PC-3 (cell line): Measurements from ENCODE around the gene MAD1L1. TPM values are rescaled to one million over a fixed set of nuclear protein-coding genes. Genes with fewer than 3 reads are reported as not detected.

ENCODE experiments used
- ATAC-seq: fragments of 200-7000 bp; cut with Tn5 transposase; 2 replicates; pipeline ENCODE4 v1.9.1; 2020; ENCODE audit warnings: mild to moderate bottlenecking, moderate library complexity
- BruUV-seq: library from RNA; stranded (reverse); fragments of 400-500 nt; replicated peaks from 2 replicates; lab custom pipeline; 2021; lab: Mats Ljungman, UMichigan
- CTCF ChIA-PET: fragments of 300-600 bp; sonication (Branson Sonifier 250); formaldehyde crosslinking; loops from one replicate; lab custom pipeline; 2022; ENCODE audit warnings: antibody characterized with exemption; lab: Charles Lee
- POLR2A ChIA-PET: fragments of 300-600 bp; sonication (Branson Sonifier 250); formaldehyde crosslinking; loops from one replicate; lab custom pipeline; 2022; ENCODE audit warnings: antibody characterized with exemption; ENCODE audit not compliant: unreplicated experiment; lab: Charles Lee
- DNase-seq: peaks from one replicate; pipeline ENCODE4 v3.0.0-alpha.2; 2015
- H2AFZ ChIP-seq: fragments of 300-600 bp; sonication (generic); 2 replicates; pipeline ENCODE4 v1.6.0; 2016; ENCODE audit warnings: antibody characterized with exemption, low read length
- H3F3A ChIP-seq: fragments of 300-600 bp; sonication (generic); one replicate; pipeline ENCODE4 v1.6.0; 2017; ENCODE audit warnings: antibody characterized with exemption, low read length, control low read depth, mild to moderate bottlenecking; ENCODE audit not compliant: unreplicated experiment
- H3K27ac ChIP-seq: fragments of 300-600 bp; sonication (generic); 2 replicates; pipeline ENCODE4 v1.5.1; 2016; ENCODE audit warnings: mild to moderate bottlenecking, low read length
- H3K27me3 ChIP-seq: fragments of 300-600 bp; sonication (generic); 2 replicates; pipeline ENCODE4 v1.6.1; 2016; ENCODE audit warnings: low read length, mixed read lengths
- H3K36me3 ChIP-seq: fragments of 300-600 bp; sonication (generic); 2 replicates; pipeline ENCODE4 v1.6.1; 2016; ENCODE audit warnings: low read depth, mixed run types, low read length, mixed read lengths
- H3K4me1 ChIP-seq: fragments of 300-600 bp; sonication (generic); 2 replicates; pipeline ENCODE4 v1.5.1; 2016; ENCODE audit warnings: low read length; ENCODE audit not compliant: insufficient read depth
- H3K4me2 ChIP-seq: fragments of 300-600 bp; sonication (generic); 2 replicates; pipeline ENCODE4 v1.6.0; 2016; ENCODE audit warnings: low read length
- H3K4me3 ChIP-seq: fragments of 300-600 bp; sonication (generic); 2 replicates; pipeline ENCODE4 v1.5.1; 2016; ENCODE audit warnings: mild to moderate bottlenecking, low read length, mixed read lengths
- H3K79me2 ChIP-seq: fragments of 300-600 bp; sonication (generic); 2 replicates; pipeline ENCODE4 v1.6.1; 2017; ENCODE audit warnings: low read length, mixed read lengths
- H3K9ac ChIP-seq: fragments of 300-600 bp; sonication (generic); 2 replicates; pipeline ENCODE4 v1.6.0; 2016; ENCODE audit warnings: mild to moderate bottlenecking, low read length
- H3K9me2 ChIP-seq: fragments of 300-600 bp; sonication (generic); replicated peaks from 2 replicates; pipeline ENCODE4 v1.6.1; 2016; ENCODE audit warnings: mixed run types, low read length, mixed read lengths
- H3K9me3 ChIP-seq: fragments of 300-600 bp; sonication (generic); 2 replicates; pipeline ENCODE4 v1.6.1; 2016; ENCODE audit warnings: low read length, mixed read lengths
- H4K20me1 ChIP-seq: fragments of 300-600 bp; sonication (generic); 2 replicates; pipeline ENCODE4 v1.6.1; 2016; ENCODE audit warnings: low read length, mixed read lengths
- EZH2 ChIP-seq: fragments of 300-600 bp; sonication (generic); IDR thresholded peaks from one replicate; pipeline ENCODE4 v1.6.1; 2017; ENCODE audit warnings: antibody characterized with exemption, mild to moderate bottlenecking, low read length; ENCODE audit not compliant: unreplicated experiment
- EZH2phosphoT487 ChIP-seq: fragments of 300-600 bp; sonication (generic); IDR thresholded peaks from 2 replicates; pipeline ENCODE4 v1.6.1; 2018; ENCODE audit warnings: mild to moderate bottlenecking, antibody characterized with exemption, low read length, borderline replicate concordance
- intact Hi-C: fragments of 100-400 bp; cut with micrococcal nuclease; formaldehyde crosslinking; loops from 2 replicates; pipeline ENCODE4 v1.9.0; 2023
- total RNA-seq: library from RNA; depleted of rRNA; stranded (reverse); fragments of >200 nt; gene quantifications from 2 replicates; pipeline ENCODE4 v1.2.3, GENCODE V29; 2014
- TF ChIP-seq, protein P1 (sequence below): fragments of 300-600 bp; sonication (generic); conservative IDR thresholded peaks from 2 replicates; pipeline ENCODE4 v1.5.1; 2017; ENCODE audit warnings: antibody characterized with exemption, low read depth, mild to moderate bottlenecking, low read length

MAD1L1 gene
- total RNA-seq, 1 experiment from 2014 or later, result 88.4 TPM

DNA sequence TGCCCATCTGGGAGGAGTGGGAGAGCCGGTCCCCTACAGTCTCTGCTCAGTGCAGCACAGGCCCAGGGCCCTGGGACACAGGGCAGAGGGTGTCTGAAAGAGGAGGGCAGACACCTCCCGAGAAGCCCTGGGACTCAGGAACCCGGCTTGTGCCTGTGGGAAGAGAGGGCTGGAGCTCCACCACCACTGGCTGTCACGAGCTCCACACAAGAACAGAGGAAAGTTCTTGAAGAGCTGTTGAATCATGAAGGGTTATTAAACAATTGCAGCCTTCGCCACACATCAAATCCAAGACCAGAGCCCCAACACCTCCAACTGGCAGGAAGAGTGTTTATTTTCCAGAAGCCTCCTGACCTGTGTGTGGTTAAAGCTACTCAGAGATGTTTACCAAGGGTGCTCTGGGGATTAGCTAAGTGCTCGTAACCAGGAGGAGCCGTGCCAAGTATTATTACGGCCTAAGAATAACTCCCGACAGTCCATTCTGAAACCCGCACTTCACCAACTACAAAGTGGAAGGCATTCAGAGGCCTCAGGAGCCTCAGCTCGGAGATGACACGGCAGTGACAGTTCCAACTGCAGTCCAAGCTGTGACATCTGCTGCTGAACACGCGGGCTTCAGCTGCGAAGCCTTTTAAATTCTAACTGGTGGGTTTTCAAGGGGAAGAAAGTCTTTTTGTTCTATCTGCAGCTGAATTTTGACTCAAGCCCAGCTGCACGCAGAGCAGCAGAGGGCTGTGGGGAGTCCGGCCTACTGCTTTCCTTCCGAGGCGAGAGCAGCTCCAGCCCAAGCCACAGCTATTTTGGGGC is 75.1 kb downstream of the MAD1L1 start:
- Histone ChIP-seq H4K20me1 (peaks cover 18% of the 10 kb centered on the region; the same call in 1 of the 2 replicates), H3K27ac (peak overlapping the region; percentile 60), H3K4me3 (no peak overlapping the region), H3K79me2 (no peaks in the 10 kb centered on the region), H3K9me2 (no peaks in the 10 kb centered on the region), H3K4me1 (peaks cover 19% of the 10 kb centered on the region), H3K36me3 (no peaks in the 10 kb centered on the region), H3K4me2 (peak overlapping the region; percentile 42), H3K27me3 (no peaks in the 10 kb centered on the region), H3F3A (no peaks in the 10 kb centered on the region), H2AFZ (no peak overlapping the region), H3K9me3 (no peaks in the 10 kb centered on the region), H3K9ac (no peak overlapping the region)
- ChIA-PET POLR2A (interaction anchor here (0.5 to 0.6 kb wide), 4 partner anchors 71 to 534 kb away, joined by 3 to 6 read pairs (median 4); no protein-coding TSS in a partner anchor), CTCF (interaction anchor here (0.6 to 0.7 kb wide), 3 partner anchors 41 to 868 kb away, joined by 3 to 5 read pairs (median 3); no protein-coding TSS in a partner anchor)
- DNase-seq (peak; percentile 91), ATAC-seq (peak; percentile 98)
- intact Hi-C loops, result loop anchor here (1.0 to 5.0 kb wide), 5 partner anchors 18 to 190 kb away; no protein-coding TSS in a partner anchor
- BruUV-seq, result no TSS peak
- no peak for TF ChIP-seq EZH2phosphoT487
- TF ChIP-seq EZH2, result no peak
- TF ChIP-seq, protein P1, sequence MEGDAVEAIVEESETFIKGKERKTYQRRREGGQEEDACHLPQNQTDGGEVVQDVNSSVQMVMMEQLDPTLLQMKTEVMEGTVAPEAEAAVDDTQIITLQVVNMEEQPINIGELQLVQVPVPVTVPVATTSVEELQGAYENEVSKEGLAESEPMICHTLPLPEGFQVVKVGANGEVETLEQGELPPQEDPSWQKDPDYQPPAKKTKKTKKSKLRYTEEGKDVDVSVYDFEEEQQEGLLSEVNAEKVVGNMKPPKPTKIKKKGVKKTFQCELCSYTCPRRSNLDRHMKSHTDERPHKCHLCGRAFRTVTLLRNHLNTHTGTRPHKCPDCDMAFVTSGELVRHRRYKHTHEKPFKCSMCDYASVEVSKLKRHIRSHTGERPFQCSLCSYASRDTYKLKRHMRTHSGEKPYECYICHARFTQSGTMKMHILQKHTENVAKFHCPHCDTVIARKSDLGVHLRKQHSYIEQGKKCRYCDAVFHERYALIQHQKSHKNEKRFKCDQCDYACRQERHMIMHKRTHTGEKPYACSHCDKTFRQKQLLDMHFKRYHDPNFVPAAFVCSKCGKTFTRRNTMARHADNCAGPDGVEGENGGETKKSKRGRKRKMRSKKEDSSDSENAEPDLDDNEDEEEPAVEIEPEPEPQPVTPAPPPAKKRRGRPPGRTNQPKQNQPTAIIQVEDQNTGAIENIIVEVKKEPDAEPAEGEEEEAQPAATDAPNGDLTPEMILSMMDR, result no peak

DNA sequence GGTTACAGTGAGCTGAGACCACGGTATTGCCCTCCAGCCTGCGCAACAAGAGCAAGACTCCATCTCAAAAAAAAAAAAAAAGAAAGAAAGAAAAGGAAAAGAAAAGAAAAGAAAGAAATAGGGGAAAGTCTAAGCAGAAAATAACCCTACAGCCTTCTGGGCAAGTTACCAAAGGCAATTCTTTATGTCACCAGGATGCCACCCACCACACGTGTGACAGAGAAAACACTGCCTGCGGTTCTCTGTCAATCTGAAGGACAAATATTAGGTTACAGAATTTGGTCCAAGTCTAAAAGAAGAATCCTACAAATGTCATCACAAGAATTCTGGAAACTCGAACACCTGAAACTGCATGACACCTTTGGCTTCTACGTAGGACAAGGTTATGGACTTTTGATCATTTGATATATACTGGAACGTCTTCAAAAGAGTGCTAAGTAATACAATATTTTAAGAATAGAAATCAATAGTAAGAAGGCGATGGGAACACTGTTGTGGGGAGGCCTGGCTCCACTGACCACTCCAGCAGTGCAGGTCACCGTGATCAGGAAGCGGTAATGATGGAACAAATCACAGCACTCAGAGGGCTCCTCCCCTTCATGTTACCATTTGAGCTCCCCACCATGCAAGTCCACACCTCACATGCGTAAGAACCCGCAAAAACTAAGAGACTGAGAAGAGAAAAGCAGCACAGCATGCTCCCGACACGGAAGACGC is 75.8 kb downstream of the MAD1L1 start:
- no peak for DNase-seq
- no peak for ATAC-seq
- BruUV-seq, result no TSS peak
- H3F3A ChIP-seq, result no peaks in the 10 kb centered on the region
- ChIA-PET CTCF (interaction anchor here (0.7 kb wide), 1 partner anchor 493 kb away, joined by 5 read pairs; no protein-coding TSS in a partner anchor), POLR2A (interaction anchor here (0.5 kb wide), 1 partner anchor 122 kb away, joined by 4 read pairs; no protein-coding TSS in a partner anchor)
- peak overlapping the region; percentile 32 for H3K4me2 ChIP-seq
- H3K9ac ChIP-seq, result no peak overlapping the region
- no peak overlapping the region for H3K4me3 ChIP-seq
- H2AFZ ChIP-seq, result no peak overlapping the region
- no peaks in the 10 kb centered on the region for H3K36me3 ChIP-seq
- H3K79me2 ChIP-seq, result no peaks in the 10 kb centered on the region
- H3K9me2 ChIP-seq, result no peaks in the 10 kb centered on the region
- intact Hi-C loops, result loop anchor here (1.0 to 5.0 kb wide), 5 partner anchors 18 to 190 kb away; no protein-coding TSS in a partner anchor
- no peaks in the 10 kb centered on the region for H3K9me3 ChIP-seq
- peaks cover 19% of the 10 kb centered on the region for H3K4me1 ChIP-seq
- no peaks in the 10 kb centered on the region for H3K27me3 ChIP-seq
- TF ChIP-seq EZH2 (no peak), EZH2phosphoT487 (no peak)
- TF ChIP-seq, protein P1, result no peak
- H4K20me1 ChIP-seq, result peaks cover 18% of the 10 kb centered on the region; the same call in 1 of the 2 replicates
- peak overlapping the region; percentile 60 for H3K27ac ChIP-seq
